Smooth muscle cell of the coronary artery (primary cell): ENCODE data around the gene OR51B6. TPM values are rescaled to one million over a fixed set of nuclear protein-coding genes. Genes with fewer than 3 reads are reported as not detected.

ENCODE experiments used
- total RNA-seq: library from RNA; depleted of rRNA; stranded (reverse); fragments of >200 nt; gene quantifications from 2 replicates; pipeline ENCODE4 v1.2.3, GENCODE V29; 2014; ENCODE audit warnings: low replicate concordance

Gene OR51B6
- not detected in 2 replicates for total RNA-seq

DNA sequence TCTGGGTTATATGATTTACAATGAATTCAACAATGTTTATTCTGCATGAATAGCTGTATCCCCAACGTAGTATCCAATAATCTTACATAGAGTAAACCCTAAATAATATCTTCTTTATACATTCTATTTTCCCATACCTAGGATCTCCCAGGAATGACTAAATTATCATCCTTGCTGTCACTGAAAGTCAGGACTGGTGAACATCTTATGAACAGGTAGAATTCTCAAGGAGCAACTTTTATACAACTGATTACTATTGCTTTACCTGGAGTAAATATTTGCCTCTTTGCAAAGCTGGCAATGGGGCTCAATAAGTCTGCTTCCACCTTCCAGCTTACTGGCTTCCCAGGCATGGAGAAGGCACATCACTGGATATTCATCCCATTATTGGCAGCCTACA, at the start of gene OR51B6:
TSS of gene OR51B6 (plus strand) at position 301 of the 400 bp plus-strand sequence. CDS start at position 301, 0 bp downstream.

GRCh38 chr11:5301846-5302245, 49.5 kb upstream of the OR51B6 start, which contains the start of gene OR51B4:
OR51B4 (minus strand) TSS chr11:5301946; CDS start chr11:5301946, 0 bp downstream.

GRCh38 chr11:5324197-5324596, 27.1 kb upstream of the OR51B6 start, which contains the start of gene OR51B2:
OR51B2 (minus strand) TSS chr11:5324297; CDS start chr11:5324297, 0 bp downstream.

DNA sequence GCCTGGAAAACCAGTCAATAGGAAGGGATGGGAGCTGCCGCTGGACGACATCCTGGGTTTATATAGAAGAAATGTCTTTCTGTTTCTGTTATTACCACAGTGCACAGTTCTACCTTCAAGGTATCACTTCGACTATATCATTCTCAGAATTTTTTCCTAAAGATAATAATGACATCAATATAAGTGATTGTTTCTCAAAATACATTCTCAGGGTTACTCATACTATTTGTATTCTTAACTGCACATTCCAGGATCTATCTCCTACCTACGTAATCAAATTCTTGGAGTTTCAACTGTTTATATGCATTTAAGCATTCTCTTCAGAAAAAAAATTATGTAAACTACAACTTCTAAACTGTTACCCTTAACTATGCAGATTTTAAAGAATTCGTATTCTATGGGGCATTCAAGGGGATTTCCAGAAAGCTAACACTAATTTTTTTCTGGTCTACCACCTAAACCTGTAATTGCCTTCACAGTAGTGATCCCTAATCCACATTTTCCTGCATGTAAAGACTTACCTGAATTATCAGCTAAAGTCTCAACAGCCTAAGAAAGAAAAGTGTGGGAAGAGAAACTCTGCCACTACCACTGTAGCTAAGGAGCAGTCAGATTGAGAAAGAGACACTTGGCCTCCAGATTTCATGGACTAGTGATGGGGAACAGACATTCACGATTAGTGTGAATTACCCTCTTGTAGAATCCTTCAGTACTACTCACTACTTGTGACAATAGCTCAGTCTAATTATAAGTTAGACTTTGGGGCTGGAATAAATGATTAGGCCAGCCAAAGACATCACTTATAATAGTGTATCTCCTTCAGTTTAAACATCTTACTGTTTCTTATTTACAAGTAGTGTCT, 7.6 kb upstream of the OR51B6 start, which contains the start of gene OR51B5:
TSS of gene OR51B5 (minus strand) at position 51 of the 862 bp plus-strand sequence. CDS start at position 51, 0 bp downstream.

GRCh38 chr11:5383576-5383975, 32.3 kb downstream of the OR51B6 start, which contains the start of gene OR51M1:
OR51M1 (plus strand) TSS chr11:5383812; CDS start chr11:5389399, 5,587 bp downstream.

Other genes starting within 250 kb of the OR51B6 start
- gene OR52A5, start 213.2 kb upstream of the OR51B6 start, total RNA-seq, result not detected in 2 replicates
- not detected in 2 replicates for gene OR52A1, start 196.8 kb upstream of the OR51B6 start, total RNA-seq
- not detected in 2 replicates for gene OR51V1, start 150.8 kb upstream of the OR51B6 start, total RNA-seq
- not detected in 2 replicates for gene HBB, start 124.4 kb upstream of the OR51B6 start, total RNA-seq
- not detected in 2 replicates for gene HBD, start 117.0 kb upstream of the OR51B6 start, total RNA-seq
- not detected in 2 replicates for gene HBG1, start 101.7 kb upstream of the OR51B6 start, total RNA-seq
- gene HBG2, start 96.7 kb upstream of the OR51B6 start, total RNA-seq, result 0.12 TPM in 1 of 2 replicates, not detected in the other
- not detected in 2 replicates for gene HBE1, start 81.6 kb upstream of the OR51B6 start, total RNA-seq
- not detected in 2 replicates for gene OR51B4, start 49.6 kb upstream of the OR51B6 start, total RNA-seq
- gene OR51B2, start 27.2 kb upstream of the OR51B6 start, total RNA-seq, result 0.12 TPM in 1 of 2 replicates, not detected in the other
- 0.15 TPM in 1 of 2 replicates, not detected in the other for gene OR51B5, start 8.0 kb upstream of the OR51B6 start, total RNA-seq
- gene OR51M1, start 32.3 kb downstream of the OR51B6 start, total RNA-seq, result not detected in 2 replicates
- not detected in 2 replicates for gene OR51Q1, start 70.6 kb downstream of the OR51B6 start, total RNA-seq
- not detected in 2 replicates for gene OR51I1, start 90.0 kb downstream of the OR51B6 start, total RNA-seq
- not detected in 2 replicates for gene OR51I2, start 97.8 kb downstream of the OR51B6 start, total RNA-seq
- not detected in 2 replicates for gene OR52D1, start 137.2 kb downstream of the OR51B6 start, total RNA-seq
- gene UBQLN3, start 158.4 kb downstream of the OR51B6 start, total RNA-seq, result 0.08 TPM in 1 of 2 replicates, not detected in the other
- gene UBQLNL, start 165.2 kb downstream of the OR51B6 start, total RNA-seq, result 0.08 and 0.12 TPM in 2 replicates
- 0.38 and 1.2 TPM in 2 replicates for gene OR52H1, start 197.0 kb downstream of the OR51B6 start, total RNA-seq
- not detected in 2 replicates for gene OR52B6, start 229.4 kb downstream of the OR51B6 start, total RNA-seq
- 2.1 and 3.6 TPM in 2 replicates for gene TRIM6, start 245.1 kb downstream of the OR51B6 start, total RNA-seq